Measurements from ENCODE around the gene KDF1. TPM values are rescaled to one million over a fixed set of nuclear protein-coding genes. Genes with fewer than 3 reads are reported as not detected.

The KDF1 gene
- total and polyA plus RNA-seq, 2 experiments from 2014 or later, result 13.6 to 21.1 TPM

DNA sequence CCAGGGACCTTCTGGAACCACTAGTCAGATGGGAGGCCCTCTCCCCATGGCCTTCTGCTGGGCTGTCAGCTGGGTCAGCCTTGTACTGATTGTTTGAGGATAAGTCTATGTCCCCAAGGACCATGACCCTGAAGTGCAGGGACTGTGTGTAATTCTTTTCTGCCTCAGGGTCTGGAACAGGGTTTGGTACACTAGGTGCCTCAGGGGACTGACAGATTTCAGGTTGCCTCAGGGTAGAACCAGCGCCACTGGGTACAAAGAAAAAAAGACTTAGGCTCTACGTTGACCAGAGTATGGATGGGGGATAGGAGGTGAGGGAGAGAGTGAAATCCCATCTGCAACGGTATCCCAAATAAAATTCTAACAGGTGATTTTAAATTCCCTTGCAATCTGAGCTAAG is 3.0 kb downstream of the KDF1 start:
- no peak overlapping the region for H3K27ac Mint-ChIP-seq
- DNase-seq (ENCODE audit: low spot score), result no peak
- peaks cover 22% of the 10 kb centered on the region; the same call in 1 of the 2 replicates for H3K4me1 ChIP-seq (ENCODE audit: insufficient read depth)
- no peak overlapping the region for H3K4me2 ChIP-seq
- H3K4me3 Mint-ChIP-seq, result no peak overlapping the region
- H4K20me1 ChIP-seq (replicated peaks; ENCODE audit: insufficient read depth), result peaks cover 4% of the 10 kb centered on the region; the same call in 1 of the 2 replicates
- ATAC-seq, result no peak
- peaks cover 6% of the 10 kb centered on the region; the same call in 1 of the 2 replicates for H3F3A ChIP-seq (replicated peaks; ENCODE audit: low read depth)
- H3K27ac ChIP-seq (ENCODE audit: low read depth), result no peak overlapping the region
- H3K36me3 ChIP-seq (ENCODE audit: insufficient read depth), result no peaks in the 10 kb centered on the region; the same call in 1 of the 2 replicates
- H3K27me3 Mint-ChIP-seq (ENCODE audit: insufficient read depth, low read depth, poor library complexity), result peaks cover 7% of the 10 kb centered on the region
- H2AFZ ChIP-seq, result no peak overlapping the region
- peaks cover 10% of the 10 kb centered on the region for H3K79me2 ChIP-seq (replicated peaks; ENCODE audit: insufficient read depth)
- peaks cover 7% of the 10 kb centered on the region; the same call in 2 of the 3 replicates for H3K4me1 Mint-ChIP-seq
- TF ChIP-seq, protein P1, sequence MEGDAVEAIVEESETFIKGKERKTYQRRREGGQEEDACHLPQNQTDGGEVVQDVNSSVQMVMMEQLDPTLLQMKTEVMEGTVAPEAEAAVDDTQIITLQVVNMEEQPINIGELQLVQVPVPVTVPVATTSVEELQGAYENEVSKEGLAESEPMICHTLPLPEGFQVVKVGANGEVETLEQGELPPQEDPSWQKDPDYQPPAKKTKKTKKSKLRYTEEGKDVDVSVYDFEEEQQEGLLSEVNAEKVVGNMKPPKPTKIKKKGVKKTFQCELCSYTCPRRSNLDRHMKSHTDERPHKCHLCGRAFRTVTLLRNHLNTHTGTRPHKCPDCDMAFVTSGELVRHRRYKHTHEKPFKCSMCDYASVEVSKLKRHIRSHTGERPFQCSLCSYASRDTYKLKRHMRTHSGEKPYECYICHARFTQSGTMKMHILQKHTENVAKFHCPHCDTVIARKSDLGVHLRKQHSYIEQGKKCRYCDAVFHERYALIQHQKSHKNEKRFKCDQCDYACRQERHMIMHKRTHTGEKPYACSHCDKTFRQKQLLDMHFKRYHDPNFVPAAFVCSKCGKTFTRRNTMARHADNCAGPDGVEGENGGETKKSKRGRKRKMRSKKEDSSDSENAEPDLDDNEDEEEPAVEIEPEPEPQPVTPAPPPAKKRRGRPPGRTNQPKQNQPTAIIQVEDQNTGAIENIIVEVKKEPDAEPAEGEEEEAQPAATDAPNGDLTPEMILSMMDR (conservative IDR thresholded peaks at IDR 0.05; ENCODE audit: low read depth in 2 of 2), result no peak
- TF ChIP-seq, protein P2, sequence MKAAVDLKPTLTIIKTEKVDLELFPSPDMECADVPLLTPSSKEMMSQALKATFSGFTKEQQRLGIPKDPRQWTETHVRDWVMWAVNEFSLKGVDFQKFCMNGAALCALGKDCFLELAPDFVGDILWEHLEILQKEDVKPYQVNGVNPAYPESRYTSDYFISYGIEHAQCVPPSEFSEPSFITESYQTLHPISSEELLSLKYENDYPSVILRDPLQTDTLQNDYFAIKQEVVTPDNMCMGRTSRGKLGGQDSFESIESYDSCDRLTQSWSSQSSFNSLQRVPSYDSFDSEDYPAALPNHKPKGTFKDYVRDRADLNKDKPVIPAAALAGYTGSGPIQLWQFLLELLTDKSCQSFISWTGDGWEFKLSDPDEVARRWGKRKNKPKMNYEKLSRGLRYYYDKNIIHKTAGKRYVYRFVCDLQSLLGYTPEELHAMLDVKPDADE (IDR thresholded peaks at IDR 0.05), result no peak
- TF ChIP-seq CREB1 (CRISPR knock-in tag; IDR thresholded peaks at IDR 0.05; ENCODE audit: low read depth), result no peak
- H3K36me3 Mint-ChIP-seq (ENCODE audit: low read depth), result peaks cover 20% of the 10 kb centered on the region
- H3K9me3 Mint-ChIP-seq, result peaks cover 2% of the 10 kb centered on the region; the same call in 1 of the 3 replicates
- H3K9me2 ChIP-seq (ENCODE audit: insufficient read depth), result no peaks in the 10 kb centered on the region
- H3K27me3 ChIP-seq (ENCODE audit: insufficient read depth), result no peaks in the 10 kb centered on the region
- no peak overlapping the region for H3K4me3 ChIP-seq

DNA sequence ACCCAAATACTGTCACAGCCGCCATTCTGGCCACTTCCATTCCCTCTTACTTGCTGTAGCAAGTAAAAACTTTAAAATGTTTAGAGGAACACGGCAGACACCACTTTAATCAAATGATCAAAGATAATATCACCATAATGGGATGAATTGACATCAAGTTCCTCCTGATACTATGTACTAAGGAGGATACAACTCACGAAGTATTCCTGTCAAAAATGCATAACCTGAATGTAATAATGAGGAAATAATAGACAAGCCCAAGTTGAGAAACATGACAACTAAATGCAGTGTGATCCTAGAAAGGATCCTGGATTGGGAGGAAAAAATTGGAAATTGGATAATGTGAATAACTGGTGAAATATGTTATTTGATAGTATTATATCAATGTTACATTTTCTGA is 3.9 kb downstream of the KDF1 start:
- H3K36me3 ChIP-seq (ENCODE audit: insufficient read depth), result no peaks in the 10 kb centered on the region; the same call in 1 of the 2 replicates
- peaks cover 23% of the 10 kb centered on the region for H3K36me3 Mint-ChIP-seq (ENCODE audit: low read depth)
- peaks cover 2% of the 10 kb centered on the region; the same call in 1 of the 3 replicates for H3K9me3 Mint-ChIP-seq
- no peak overlapping the region for H3K4me3 ChIP-seq
- H3K4me1 ChIP-seq (ENCODE audit: insufficient read depth), result peaks cover 15% of the 10 kb centered on the region; the same call in 1 of the 2 replicates
- no peak overlapping the region for H3K4me2 ChIP-seq
- H3K27me3 Mint-ChIP-seq (ENCODE audit: insufficient read depth, low read depth, poor library complexity), result peaks cover 6% of the 10 kb centered on the region
- no peak overlapping the region for H3K4me3 Mint-ChIP-seq
- H3K9me2 ChIP-seq (ENCODE audit: insufficient read depth), result no peaks in the 10 kb centered on the region
- no peaks in the 10 kb centered on the region for H3K27me3 ChIP-seq (ENCODE audit: insufficient read depth)
- DNase-seq (ENCODE audit: low spot score), result no peak
- no peak overlapping the region for H2AFZ ChIP-seq
- no peak overlapping the region for H3K27ac Mint-ChIP-seq
- peaks cover 4% of the 10 kb centered on the region; the same call in 1 of the 2 replicates for H4K20me1 ChIP-seq (replicated peaks; ENCODE audit: insufficient read depth)
- peaks cover 6% of the 10 kb centered on the region; the same call in 1 of the 2 replicates for H3F3A ChIP-seq (replicated peaks; ENCODE audit: low read depth)
- H3K27ac ChIP-seq (ENCODE audit: low read depth), result no peak overlapping the region
- H3K4me1 Mint-ChIP-seq, result peaks cover 7% of the 10 kb centered on the region; the same call in 2 of the 3 replicates
- peaks cover 10% of the 10 kb centered on the region for H3K79me2 ChIP-seq (replicated peaks; ENCODE audit: insufficient read depth)
- ATAC-seq, result no peak
- TF ChIP-seq, protein P2 (IDR thresholded peaks at IDR 0.05), result no peak
- no peak for TF ChIP-seq STAT1 (IDR thresholded peaks at IDR 0.05; ENCODE audit: unreplicated experiment)
- no peak for TF ChIP-seq JUNB (IDR thresholded peaks at IDR 0.05; ENCODE audit: unreplicated experiment)
- TF ChIP-seq ZNF331 (CRISPR knock-in tag; IDR thresholded peaks at IDR 0.05; ENCODE audit: low read depth), result no peak
- TF ChIP-seq EZH2 (IDR thresholded peaks at IDR 0.05; ENCODE audit: low read depth, unreplicated experiment), result no peak
- TF ChIP-seq, protein P1 (conservative IDR thresholded peaks at IDR 0.05; ENCODE audit: low read depth in 2 of 2), result no peak
- TF ChIP-seq EZH2phosphoT487 (IDR thresholded peaks at IDR 0.05; ENCODE audit: unreplicated experiment), result no peak
